Medulla oblongata (tissue), 1 donor: ENCODE measurements around the gene WRAP53.

Experiments
- DNase-seq: peaks from one replicate; pipeline ENCODE4 v3.0.0-alpha.2; 2015; ENCODE audit errors: extremely low spot score

The WRAP53 gene

GRCh38 chr17:7744416-7744815, 56.1 kb downstream of the WRAP53 start:
- no peak for DNase-seq

- DNase-seq, result no peak
Measured at GRCh38 chr17:7745748-7746470, 57.6 kb downstream of the WRAP53 start.

GRCh38 chr17:7747635-7748071, 59.4 kb downstream of the WRAP53 start:
- no peak for DNase-seq

DNA sequence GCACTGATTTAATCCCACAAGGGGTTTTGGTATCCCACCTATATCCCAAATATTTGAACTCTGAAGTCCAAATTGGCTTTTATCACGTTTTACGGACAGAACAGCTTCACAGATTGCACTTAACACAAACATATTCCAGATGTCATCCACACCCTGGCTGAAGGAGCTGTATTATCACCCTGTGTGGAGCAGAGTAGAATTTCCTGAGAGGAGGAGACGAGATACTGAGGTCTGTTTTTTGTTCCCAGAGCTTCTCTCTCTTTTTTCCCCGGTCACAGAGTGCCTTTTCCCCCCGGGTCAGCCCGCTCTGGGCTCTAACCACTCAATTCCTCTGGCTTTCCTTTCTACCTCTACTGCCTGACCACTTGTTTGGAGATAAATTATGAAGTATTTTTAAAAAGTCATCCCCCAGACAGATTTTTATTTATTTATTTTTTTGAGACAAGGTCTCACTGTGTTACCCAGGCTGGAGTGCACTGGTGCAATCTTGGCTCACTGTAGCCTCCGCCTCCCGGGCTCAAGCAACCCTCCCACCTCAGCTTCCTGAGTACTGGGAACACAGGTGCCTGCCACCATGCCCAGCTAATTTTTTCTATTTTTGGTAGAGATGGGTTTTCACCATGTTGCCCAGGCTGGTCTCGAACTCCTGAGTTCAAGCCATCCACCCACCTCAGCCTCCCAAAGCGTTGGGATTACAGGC, 59.9 kb downstream of the WRAP53 start:
- no peak for DNase-seq

GRCh38 chr17:7750321-7750821, 62.1 kb downstream of the WRAP53 start:
- no peak for DNase-seq
